CD4-positive, alpha-beta T cell treated with Interleukin-10 for 1 hour (primary cell): ENCODE data around the gene POLRMT.
"Not testable (repeated sequence)": the region's sequence is repeated elsewhere in the genome, so short reads cannot be mapped to it uniquely, and the experiment has no call there.

Source experiments
- DNase-seq: peaks from one replicate; pipeline ENCODE4 v3.0.0-alpha.2; 2020

Gene POLRMT

GRCh38 chr19:590396-590745 is 43.0 kb downstream of the POLRMT start:
- DNase-seq = peak; percentile 37

DNA sequence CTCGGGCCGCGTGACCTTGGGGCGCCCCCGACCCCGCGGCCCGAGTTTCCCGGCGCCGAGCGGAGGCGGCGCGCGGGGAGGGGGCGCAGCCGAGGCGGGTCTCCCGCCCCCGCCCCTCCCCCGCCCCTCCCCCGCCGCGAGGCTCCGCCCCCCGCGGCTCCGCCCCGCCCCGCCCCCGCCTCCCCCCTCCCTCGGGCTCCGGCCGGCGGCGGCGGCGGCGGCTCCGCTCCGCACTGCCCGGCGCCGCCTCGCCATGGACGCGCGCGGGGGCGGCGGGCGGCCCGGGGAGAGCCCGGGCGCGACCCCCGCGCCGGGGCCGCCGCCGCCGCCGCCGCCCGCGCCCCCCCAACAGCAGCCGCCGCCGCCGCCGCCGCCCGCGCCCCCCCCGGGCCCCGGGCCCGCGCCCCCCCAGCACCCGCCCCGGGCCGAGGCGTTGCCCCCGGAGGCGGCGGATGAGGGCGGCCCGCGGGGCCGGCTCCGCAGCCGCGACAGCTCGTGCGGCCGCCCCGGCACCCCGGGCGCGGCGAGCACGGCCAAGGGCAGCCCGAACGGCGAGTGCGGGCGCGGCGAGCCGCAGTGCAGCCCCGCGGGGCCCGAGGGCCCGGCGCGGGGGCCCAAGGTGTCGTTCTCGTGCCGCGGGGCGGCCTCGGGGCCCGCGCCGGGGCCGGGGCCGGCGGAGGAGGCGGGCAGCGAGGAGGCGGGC is 43.5 kb downstream of the POLRMT start, which contains the start of gene HCN2:
TSS of gene HCN2 (plus strand) at position 189 of the 703 bp plus-strand sequence. CDS start at position 254, 65 bp downstream.
- no peak for DNase-seq

GRCh38 chr19:588741-589692 is 44.3 kb downstream of the POLRMT start:
- peak; percentile 28 for DNase-seq

DNA sequence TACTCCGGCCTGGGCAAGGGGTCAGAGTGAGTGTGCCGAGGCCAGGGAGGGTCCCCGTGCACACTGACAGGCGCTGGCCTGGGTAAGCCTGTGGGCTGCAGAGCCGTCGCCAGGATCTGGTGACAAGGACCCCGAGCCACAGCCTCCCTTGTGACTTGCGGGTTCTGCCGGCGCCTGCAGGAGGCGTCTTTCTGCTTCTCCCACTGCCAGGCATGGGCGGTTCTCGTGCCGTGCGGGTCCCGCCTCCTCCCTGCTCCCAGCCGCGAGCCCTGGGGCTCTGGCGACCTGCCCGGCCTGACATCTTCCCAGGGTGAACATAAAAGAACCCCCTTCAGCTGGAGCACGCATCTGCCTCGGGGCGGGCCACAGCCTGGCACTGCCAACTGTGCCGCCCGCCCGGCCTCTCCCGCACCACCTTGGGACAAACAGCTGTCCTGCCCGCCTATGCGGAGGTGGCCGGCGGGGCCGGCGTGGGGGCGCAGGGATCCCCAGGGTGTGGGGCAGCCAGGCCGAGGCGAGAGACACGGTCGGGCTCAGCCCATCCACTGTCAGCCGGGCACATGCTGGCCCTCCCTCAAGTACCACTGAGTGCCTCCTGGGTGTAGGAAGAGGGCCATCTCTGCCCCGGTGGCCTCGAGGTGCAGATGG is 45.1 kb downstream of the POLRMT start:
- peak; percentile 75 for DNase-seq

DNA sequence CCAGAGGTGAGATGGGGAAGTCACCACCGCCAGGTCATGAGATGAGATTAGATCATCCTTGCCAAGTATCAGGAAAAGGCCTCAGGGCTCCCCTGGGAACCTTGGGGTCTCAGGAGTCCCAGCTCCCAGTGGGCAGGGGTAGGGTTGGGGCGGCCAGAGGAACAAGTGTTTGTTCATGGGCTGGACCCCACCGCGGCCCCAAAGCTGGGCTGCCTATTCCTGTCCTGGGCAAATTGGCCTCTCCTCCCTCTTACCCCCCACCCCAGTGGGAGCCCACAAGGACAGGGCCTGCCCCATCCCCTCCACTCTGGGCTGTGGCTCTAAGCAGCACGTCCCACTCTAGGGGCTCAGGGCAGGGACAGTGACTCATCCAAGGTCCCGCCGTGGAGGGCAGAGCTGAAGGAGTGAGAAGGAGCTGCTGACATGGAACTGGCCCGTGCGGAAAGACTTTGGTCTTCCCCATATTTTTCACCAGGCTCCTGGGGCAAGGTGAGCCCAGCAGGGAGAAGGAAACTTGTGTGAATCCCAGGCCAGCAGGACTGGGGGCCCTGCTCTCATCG is 47.7 kb downstream of the POLRMT start:
- DNase-seq = no peak

DNA sequence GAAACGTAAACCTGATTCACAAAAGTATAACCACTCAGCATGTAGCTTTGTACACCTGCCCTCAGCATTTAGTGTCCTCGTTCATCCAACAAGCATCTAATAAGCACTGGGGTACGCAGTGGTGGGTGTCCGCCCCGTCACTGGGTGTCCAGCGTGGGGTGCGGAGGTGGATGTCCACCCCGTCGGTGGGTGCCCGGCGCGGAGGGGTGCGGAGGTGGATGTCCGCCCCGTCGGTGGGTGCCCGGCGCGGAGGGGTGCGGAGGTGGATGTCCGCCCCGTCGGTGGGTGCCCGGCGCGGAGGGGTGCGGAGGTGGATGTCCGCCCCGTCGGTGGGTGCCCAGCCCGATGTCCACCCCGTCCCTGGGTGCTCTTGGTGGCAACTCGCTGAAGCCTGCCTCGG is 48.2 kb downstream of the POLRMT start:
- not testable (repeated sequence) for DNase-seq

- DNase-seq = peak; percentile 74
Observed at GRCh38 chr19:584240-585001, 48.9 kb downstream of the POLRMT start.

- DNase-seq = no peak
Observed at GRCh38 chr19:583968-584239, 49.4 kb downstream of the POLRMT start.

GRCh38 chr19:583198-583967 is 50.0 kb downstream of the POLRMT start:
- DNase-seq = no peak

DNA sequence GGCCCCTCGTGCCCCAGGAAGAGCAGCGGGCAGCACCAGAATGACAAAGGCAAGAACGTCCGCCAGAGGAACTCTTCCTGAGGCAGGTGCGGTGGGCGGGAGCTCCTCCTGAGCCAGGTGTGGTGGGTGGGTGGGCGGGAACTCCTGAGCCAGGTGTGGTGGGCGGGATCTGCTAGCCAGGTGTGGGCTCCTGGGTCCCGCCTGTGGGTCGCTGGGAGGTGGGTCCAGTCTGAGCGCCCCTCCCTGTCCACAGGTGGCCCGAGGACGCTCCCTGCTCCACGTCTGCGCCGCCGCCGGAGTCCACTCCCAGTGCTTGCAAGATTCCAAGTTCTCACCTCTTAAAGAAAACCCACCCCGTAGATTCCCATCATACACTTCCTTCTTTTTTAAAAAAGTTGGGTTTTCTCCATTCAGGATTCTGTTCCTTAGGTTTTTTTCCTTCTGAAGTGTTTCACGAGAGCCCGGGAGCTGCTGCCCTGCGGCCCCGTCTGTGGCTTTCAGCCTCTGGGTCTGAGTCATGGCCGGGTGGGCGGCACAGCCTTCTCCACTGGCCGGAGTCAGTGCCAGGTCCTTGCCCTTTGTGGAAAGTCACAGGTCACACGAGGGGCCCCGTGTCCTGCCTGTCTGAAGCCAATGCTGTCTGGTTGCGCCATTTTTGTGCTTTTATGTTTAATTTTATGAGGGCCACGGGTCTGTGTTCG is 50.7 kb downstream of the POLRMT start:
- no peak for DNase-seq

- DNase-seq = no peak
Observed at GRCh38 chr19:581399-582111, 51.8 kb downstream of the POLRMT start.

GRCh38 chr19:580274-580835 is 53.0 kb downstream of the POLRMT start:
- DNase-seq = no peak

- DNase-seq = no peak
Observed at GRCh38 chr19:579842-580155, 53.5 kb downstream of the POLRMT start.

DNA sequence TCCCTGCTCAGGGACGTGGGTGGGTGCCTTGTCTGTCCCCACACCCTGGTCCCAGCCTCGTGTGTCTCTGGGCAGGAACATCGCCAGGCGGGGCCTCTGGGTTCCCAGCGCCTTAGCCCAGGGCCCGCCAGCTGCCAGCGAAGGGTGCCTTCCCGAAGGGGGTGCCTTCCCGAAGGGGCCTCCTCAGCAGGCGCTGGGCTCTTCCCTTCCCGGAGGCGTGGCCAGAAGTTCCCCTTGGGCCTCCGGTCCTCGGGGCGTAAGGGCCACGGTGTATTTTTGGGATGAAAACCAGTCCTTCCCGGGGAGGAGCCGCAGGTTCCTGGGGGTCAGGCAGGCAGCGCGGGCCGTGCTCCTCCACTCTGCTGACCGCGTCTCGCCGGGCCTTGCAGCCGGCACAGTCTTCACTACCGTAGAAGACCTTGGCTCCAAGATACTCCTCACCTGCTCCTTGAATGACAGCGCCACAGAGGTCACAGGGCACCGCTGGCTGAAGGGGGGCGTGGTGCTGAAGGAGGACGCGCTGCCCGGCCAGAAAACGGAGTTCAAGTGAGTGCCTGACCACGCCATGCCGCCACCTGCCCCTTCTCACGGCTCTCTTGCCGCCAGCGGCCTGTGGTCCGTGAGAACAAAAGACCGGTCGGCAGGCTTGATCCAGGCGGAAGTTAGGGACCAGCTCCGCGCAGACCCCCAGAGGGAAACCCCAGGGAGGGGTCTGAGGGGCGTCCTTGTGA is 54.1 kb downstream of the POLRMT start:
- DNase-seq = no peak

DNA sequence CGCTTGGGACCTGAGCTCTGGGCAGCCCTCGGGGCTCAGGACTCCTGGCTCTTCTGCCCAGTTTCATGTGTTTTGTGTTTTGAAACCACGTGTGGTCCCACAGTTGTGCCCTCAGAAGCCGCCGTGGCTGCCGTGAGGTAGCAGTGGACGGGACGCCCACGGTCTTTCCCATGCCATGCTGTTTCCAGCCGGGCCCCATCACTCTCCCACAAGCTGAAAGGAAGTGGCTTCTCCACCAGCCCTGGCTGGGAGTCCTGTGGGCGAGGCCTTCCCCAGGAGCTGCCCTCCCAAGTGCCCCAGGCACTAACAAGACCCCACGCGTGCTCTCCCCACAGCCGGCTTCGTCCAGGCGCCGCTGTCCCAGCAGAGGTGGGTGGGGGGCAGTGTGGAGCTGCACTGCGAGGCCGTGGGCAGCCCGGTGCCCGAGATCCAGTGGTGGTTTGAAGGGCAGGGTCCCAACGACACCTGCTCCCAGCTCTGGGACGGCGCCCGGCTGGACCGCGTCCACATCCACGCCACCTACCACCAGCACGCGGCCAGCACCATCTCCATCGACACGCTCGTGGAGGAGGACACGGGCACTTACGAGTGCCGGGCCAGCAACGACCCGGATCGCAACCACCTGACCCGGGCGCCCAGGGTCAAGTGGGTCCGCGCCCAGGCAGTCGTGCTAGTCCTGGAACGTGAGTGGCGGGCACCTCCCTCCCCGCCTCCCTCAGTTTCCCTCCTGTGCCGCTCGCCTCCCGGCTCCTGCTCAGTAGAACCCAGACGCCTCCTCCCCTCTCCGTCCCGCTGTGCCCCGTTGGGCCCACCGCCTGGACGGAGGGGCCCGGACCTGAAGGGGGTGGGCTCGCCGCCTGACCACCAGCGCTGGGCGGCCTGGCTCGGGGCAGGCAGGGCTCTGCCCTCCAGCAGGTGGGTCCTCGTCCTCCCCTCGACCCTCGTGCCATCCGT is 55.6 kb downstream of the POLRMT start:
- no peak for DNase-seq

DNA sequence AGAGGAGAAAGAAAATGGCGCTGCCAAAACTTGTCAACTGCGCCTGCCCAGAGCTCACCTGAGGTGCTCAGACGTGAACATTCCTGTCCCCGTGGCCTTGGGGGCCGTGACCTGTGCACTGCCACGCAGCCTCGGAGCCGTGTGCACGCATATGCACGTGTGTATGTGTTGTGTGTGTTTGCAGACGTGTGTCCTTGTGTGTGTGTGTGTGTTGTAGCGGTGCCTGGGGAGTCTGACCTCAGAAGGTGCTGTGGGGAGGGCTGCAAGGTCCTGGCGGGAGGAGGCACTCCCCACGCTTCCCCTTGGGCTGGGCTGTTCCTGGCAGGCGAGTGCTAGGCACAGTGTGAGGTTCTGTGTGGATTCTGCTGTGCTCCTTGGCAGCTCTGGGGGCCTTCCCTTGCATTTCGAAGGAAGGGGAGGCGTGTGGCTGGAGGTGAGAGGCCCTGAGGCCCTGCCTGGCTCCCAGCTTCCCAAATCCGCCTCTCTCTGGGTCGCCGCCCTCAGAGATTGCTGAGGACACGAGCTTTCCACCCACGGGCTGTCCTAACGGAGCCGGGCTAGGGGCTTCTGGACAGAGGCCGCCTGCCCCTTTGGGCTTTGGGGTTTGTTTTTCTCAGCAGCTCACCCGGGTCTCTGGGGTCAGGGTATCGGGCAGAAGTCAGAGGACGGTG is 56.4 kb downstream of the POLRMT start:
- no peak for DNase-seq
